Osteoblast (primary cell): ENCODE results near the gene LAMB2. TPM values are rescaled to one million over a fixed set of nuclear protein-coding genes. Genes with fewer than 3 reads are reported as not detected.

Source experiments
- DNase-seq: peaks from one replicate; pipeline ENCODE4 v3.0.0; 2011; ENCODE audit warnings: low spot score, mixed read lengths; ENCODE audit not compliant: insufficient read length; ENCODE audit errors: missing footprints
- H2AFZ ChIP-seq: 2 replicates; pipeline ENCODE4 v1.6.0; 2011; ENCODE audit warnings: mild to moderate bottlenecking, low read length
- H3K27ac ChIP-seq: 2 replicates; pipeline ENCODE4 v1.5.1; 2011; ENCODE audit warnings: mild to moderate bottlenecking, low read depth, low read length, moderate library complexity
- H3K27me3 ChIP-seq: 2 replicates; pipeline ENCODE4 v1.6.0; 2012; ENCODE audit warnings: mild to moderate bottlenecking, control low read depth, inconsistent platforms, low read length, moderate library complexity; ENCODE audit not compliant: insufficient read depth
- H3K36me3 ChIP-seq: 2 replicates; pipeline ENCODE4 v1.5.1; 2011; ENCODE audit warnings: mild to moderate bottlenecking, low read length, control low read depth, moderate library complexity; ENCODE audit not compliant: insufficient read depth
- H3K4me1 ChIP-seq: 2 replicates; pipeline ENCODE4 v1.5.1; 2011; ENCODE audit warnings: mild to moderate bottlenecking, low read length, control low read depth, moderate library complexity; ENCODE audit not compliant: insufficient read depth
- H3K4me2 ChIP-seq: 2 replicates; pipeline ENCODE4 v1.6.0; 2011; ENCODE audit warnings: mild to moderate bottlenecking, low read length; ENCODE audit not compliant: insufficient read depth
- H3K4me3 ChIP-seq: fragments of 200-600 bp; sonication (generic); 3 replicates; pipeline ENCODE4 v1.5.1; 2012; ENCODE audit warnings: mild to moderate bottlenecking, low read length, inconsistent platforms; ENCODE audit not compliant: insufficient read depth
- H3K79me2 ChIP-seq: 2 replicates; pipeline ENCODE4 v1.6.0; 2012; ENCODE audit warnings: mild to moderate bottlenecking, low read length, control low read depth, inconsistent platforms; ENCODE audit not compliant: insufficient read depth
- H3K9me3 ChIP-seq: 2 replicates; pipeline ENCODE4 v1.5.1; 2011; ENCODE audit warnings: low read depth, low read length, control low read depth
- H4K20me1 ChIP-seq: 2 replicates; pipeline ENCODE4 v1.6.0; 2012; ENCODE audit warnings: mild to moderate bottlenecking, low read length, control low read depth; ENCODE audit not compliant: insufficient read depth
- total RNA-seq: library from RNA; depleted of rRNA; stranded (reverse); fragments of >200 nt; gene quantifications from 2 replicates; pipeline ENCODE4 v1.2.3, GENCODE V29; 2012
- TF ChIP-seq, protein P1 (sequence below): IDR thresholded peaks from 2 replicates; pipeline ENCODE4 v1.5.1; 2011; ENCODE audit warnings: mild to moderate bottlenecking, low read depth, low read length, moderate library complexity; ENCODE audit errors: extremely low read depth

Gene LAMB2
- total RNA-seq, 1 donor, result 450 TPM

DNA sequence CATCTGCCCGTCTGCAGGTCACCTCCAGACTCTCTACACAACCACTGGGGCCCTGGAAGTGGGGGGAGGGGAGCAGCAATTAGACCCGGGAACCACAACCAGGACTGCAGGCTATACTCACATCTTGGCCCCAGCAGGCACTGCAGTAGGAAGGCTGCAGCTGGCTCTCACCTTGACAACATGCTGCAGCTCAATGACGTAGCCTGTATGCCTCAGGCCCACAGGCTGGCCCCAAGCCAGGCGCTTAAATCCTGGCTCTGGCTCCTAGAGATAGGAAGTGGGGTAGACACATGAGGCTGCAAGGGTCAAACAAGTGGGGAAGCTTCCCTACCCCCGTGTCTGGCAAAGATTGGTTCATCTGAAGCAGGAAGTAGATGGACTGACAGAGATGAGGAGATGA, 34.4 kb downstream of the LAMB2 start:
- TF ChIP-seq, protein P1, sequence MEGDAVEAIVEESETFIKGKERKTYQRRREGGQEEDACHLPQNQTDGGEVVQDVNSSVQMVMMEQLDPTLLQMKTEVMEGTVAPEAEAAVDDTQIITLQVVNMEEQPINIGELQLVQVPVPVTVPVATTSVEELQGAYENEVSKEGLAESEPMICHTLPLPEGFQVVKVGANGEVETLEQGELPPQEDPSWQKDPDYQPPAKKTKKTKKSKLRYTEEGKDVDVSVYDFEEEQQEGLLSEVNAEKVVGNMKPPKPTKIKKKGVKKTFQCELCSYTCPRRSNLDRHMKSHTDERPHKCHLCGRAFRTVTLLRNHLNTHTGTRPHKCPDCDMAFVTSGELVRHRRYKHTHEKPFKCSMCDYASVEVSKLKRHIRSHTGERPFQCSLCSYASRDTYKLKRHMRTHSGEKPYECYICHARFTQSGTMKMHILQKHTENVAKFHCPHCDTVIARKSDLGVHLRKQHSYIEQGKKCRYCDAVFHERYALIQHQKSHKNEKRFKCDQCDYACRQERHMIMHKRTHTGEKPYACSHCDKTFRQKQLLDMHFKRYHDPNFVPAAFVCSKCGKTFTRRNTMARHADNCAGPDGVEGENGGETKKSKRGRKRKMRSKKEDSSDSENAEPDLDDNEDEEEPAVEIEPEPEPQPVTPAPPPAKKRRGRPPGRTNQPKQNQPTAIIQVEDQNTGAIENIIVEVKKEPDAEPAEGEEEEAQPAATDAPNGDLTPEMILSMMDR, result no peak

DNA sequence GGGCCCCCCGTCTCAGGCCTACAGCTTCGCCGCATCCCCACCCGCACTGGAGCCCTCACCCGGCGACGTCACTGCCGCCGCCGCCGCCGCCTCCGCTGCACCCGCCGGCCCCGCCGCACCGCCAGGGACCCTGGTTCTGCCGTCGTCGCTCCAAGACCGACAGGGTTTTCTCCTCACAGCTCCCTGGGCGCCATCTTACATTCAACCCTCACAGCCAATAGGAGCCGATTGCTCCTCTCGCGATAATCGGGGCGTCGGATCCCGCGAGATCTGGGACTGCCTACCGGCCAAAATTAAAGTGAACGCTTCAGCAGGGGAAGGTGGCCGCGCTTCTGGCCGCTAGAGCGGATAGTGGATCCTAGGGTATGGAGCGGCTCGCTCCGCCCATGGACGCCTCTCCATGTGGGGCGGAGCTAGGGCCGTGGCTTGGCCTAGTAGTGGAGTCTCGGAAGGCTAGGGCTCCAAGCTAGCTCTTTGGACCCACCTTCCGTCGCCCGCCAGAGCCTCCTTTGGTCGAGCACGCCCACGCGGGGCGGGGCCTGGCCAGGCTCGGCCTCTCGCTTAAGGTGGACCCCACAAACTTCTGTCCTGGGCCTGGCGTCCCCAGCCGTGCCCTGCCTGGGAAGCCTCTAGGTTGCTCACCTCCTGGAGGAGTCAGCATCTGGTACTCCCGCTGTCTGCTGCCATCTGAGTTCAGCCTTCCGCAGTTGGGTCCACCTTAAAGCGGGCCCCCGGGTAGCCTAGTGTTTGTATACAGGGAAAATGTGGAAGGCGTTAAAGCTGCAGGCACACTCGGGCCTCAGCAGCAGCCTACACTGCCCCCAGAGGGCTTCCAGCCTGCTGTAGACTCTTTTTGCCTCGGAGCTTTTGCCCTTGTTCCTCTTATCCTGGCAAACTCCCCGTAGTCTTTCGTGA, 38.7 kb downstream of the LAMB2 start, which contains the start of gene QRICH1:
TSS of gene QRICH1 (minus strand) at position 219 of the 915 bp plus-strand sequence. CDS start 17,054 bp downstream, outside the sequence.
- peak within 1 kb of the TSS; percentile 92 for H3K4me3 ChIP-seq
- H3K4me1 ChIP-seq, result peaks cover 17% of the 10 kb centered on the region
- H2AFZ ChIP-seq, result peak within 1 kb of the TSS; percentile 89
- H3K79me2 ChIP-seq, result peaks cover 41% of the 10 kb centered on the region
- peak within 1 kb of the TSS; percentile 83 for H3K4me2 ChIP-seq
- H3K36me3 ChIP-seq, result peaks cover 21% of the 10 kb centered on the region
- peak; percentile 97 for DNase-seq
- H3K27me3 ChIP-seq, result no peaks in the 10 kb centered on the region
- TF ChIP-seq, protein P1, result peak; percentile 82
- H3K27ac ChIP-seq, result peak within 1 kb of the TSS; percentile 98
- H3K9me3 ChIP-seq, result no peaks in the 10 kb centered on the region
- peaks cover 13% of the 10 kb centered on the region for H4K20me1 ChIP-seq

More for the DNA sequence above, 34.4 kb downstream of the LAMB2 start:
- peaks cover 55% of the 10 kb centered on the region for H3K36me3 ChIP-seq
- peaks cover 8% of the 10 kb centered on the region for H3K4me1 ChIP-seq
- no peak overlapping the region for H3K4me3 ChIP-seq
- no peaks in the 10 kb centered on the region for H3K27me3 ChIP-seq
- H3K79me2 ChIP-seq, result peaks cover 16% of the 10 kb centered on the region
- no peak overlapping the region for H3K27ac ChIP-seq
- H3K9me3 ChIP-seq, result no peaks in the 10 kb centered on the region
- H3K4me2 ChIP-seq, result no peak overlapping the region
- peak; percentile 38 for DNase-seq
- no peak overlapping the region for H2AFZ ChIP-seq
- no peaks in the 10 kb centered on the region for H4K20me1 ChIP-seq

DNA sequence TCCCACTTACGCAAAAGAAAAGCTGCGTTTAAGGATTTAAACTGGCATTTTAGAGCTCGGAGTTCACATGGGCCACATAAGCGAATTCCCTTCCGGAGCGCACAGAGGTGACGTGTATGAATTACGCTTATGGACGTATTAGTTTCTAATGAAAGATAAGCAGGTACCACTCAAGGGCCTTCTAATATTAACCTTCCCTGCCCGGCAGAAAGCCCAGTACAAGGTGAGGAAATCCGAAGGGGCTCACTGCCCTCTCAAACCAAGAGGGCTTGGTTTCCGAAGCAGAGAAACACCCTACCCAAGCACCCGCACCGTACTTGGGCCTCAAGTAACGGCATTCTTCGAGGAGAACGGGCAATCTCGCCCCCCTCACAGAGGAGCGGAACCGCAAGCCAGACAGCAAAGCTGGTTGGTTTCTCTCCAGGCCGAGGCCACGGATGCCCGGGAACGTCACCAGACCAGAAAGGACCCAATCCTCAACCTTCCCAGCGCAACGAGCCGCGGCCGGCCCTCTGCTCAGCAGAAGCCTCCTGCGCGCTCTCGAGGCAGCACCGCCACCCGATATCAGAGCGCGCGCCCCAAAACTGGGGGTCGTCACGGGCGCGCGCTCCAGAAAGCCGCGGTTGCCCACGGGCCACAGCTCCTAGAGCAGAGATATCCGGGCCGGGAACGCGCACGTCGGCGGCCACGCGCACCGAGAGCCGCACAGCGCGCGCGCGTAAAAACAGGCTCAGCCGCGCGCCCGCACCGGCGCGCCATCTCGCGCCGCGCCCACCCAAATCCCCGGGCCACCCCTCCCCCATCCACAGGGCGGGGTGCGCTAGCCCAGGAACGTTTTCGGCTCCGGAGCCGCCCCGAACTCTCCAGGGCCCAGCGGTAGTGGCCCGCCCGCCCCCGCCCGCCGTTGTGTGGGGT, 39.7 kb downstream of the LAMB2 start:
- H3K4me2 ChIP-seq, result peak overlapping the region; percentile 83
- TF ChIP-seq, protein P1, result no peak
- no peaks in the 10 kb centered on the region for H3K27me3 ChIP-seq
- H3K4me1 ChIP-seq, result peaks cover 17% of the 10 kb centered on the region
- peak overlapping the region; percentile 98 for H3K27ac ChIP-seq
- peak overlapping the region; percentile 83 for H2AFZ ChIP-seq
- peaks cover 17% of the 10 kb centered on the region for H3K36me3 ChIP-seq
- DNase-seq, result peak; percentile 91
- H3K79me2 ChIP-seq, result peaks cover 50% of the 10 kb centered on the region
- no peaks in the 10 kb centered on the region for H3K9me3 ChIP-seq
- peak overlapping the region; percentile 92 for H3K4me3 ChIP-seq
- H4K20me1 ChIP-seq, result peaks cover 22% of the 10 kb centered on the region
